GM21737 (cell line): ENCODE results near the gene PPARA.

Experiments
- ATAC-seq: cut with Tn5 transposase; IDR thresholded peaks from one replicate; pipeline ENCODE4 v1.9.1; 2021; ENCODE audit warnings: mild to moderate bottlenecking, moderate library complexity; ENCODE audit not compliant: unreplicated experiment

PPARA gene

DNA sequence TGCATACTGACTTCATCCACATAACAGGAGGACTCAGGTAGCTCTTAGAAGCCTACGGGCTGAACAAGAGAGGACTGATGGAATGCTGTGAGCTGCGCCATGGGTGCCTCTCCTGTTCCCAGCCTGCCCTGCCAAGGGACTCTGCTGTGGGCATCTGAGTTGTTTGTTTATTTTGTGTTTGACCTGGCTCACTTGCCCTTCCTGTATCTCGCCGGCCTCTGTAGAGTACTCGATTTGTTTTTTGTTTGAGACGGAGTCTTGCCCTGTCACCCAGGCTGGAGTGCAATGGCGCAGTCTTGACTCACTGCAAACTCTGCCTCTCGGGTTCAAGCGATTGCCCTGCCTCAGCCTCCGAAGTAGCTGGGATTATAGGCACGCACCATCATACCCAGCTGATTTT is 119.2 kb downstream of the PPARA start:
- no peak for ATAC-seq

DNA sequence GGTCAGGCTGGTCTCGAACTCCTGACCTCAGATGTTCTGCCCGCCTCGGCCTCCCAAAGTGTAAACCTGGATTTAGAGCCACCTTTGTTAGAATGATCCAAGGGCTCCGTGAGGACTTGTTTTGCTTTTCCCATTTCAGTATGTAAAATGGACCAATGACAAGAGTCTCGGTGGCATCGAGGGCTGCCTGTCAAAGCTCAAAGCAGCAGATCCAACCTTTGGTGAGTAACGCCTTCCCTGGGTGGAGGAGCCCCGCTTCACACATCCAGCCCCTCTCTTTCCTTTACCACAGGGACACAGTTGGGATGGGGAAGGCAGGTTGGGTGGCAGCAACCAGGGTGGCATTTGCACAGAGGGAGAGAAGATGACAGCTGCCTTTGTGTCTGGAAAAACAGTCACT is 121.9 kb downstream of the PPARA start:
- ATAC-seq = no peak

DNA sequence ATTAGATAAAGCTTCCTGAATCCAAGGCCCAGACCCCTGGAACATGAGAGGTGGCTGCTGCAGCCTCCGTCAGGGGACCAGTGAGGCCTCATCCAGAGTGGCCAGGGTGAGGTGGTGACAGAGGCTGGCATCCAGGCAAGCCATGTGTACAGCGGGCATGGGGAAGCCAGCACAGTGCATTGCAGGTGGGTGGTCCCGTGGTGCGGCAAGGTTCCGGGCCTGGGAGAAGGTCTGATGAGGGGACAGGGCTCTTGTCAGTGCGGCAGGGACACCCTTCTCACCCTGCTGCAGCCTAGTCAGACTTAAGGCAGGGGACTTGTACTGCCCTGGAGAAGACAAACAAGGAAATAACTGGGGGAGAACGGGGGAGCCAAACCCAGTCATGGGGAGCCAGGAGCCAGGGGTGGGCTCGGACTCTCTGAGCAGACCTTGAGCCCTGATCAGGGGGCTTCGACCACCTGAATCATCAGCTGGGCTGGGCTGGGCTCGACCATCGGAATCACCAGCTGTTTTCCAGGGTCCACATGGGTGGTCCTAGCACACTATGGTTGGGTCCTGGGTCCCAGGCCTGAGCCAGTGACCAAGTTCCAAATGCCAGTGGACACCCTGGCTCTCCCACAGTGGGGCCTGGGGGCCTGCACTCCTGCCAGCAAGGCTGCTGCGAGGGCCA is 122.6 kb downstream of the PPARA start:
- no peak for ATAC-seq

DNA sequence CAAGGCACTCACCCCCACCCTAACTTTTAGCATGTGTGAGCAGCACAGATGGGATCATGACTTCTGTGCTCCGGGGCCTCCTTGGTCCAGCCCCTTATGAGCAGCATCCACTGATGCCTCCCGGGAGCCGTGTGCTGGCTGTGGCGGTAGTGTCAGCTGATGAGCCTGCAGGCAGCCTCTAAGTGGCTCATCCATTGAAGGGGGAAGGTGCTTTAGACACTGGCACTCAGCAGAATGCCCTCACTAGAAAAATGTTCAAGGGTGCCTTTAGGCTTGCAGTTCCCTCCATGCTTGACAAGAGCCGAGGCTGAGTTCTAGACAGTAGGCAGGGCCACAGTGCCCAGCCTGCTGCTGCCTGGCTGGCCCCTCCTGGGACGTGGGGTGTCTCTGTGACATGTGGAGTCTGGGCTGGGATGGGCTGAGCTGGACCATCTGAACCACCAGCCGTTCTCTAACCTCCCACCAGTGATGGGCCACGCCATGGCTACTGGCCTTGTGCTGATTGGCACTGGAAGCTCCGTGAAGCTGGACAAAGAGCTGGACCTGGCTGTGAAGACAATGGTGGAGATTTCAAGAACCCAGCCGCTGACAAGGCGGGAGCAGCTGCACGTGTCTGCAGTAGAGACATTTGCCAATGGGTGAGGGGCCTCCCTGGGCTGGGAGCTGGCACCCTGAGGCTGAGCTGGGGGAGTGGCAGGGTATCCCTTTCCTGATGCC is 123.3 kb downstream of the PPARA start:
- ATAC-seq = no peak

DNA sequence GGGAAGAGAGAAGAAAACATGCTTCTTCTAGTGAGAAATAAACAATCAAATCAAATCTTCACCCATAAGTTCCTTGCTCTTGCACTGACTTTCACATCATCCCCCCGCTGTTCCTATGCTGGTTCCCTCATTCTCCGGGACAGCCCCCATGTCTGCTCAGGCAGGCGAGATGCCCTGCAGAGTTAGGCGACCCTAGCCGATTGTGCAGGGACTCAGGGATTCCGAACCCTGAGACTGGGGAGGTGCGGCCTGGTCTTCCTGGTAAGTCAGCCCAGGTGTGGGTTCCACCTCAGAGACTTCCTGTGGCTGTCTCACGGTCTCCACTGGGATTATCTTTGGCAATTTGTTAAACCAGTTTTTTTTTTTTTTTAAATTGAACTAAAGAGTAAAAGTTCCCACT is 124.1 kb downstream of the PPARA start:
- ATAC-seq = no peak

DNA sequence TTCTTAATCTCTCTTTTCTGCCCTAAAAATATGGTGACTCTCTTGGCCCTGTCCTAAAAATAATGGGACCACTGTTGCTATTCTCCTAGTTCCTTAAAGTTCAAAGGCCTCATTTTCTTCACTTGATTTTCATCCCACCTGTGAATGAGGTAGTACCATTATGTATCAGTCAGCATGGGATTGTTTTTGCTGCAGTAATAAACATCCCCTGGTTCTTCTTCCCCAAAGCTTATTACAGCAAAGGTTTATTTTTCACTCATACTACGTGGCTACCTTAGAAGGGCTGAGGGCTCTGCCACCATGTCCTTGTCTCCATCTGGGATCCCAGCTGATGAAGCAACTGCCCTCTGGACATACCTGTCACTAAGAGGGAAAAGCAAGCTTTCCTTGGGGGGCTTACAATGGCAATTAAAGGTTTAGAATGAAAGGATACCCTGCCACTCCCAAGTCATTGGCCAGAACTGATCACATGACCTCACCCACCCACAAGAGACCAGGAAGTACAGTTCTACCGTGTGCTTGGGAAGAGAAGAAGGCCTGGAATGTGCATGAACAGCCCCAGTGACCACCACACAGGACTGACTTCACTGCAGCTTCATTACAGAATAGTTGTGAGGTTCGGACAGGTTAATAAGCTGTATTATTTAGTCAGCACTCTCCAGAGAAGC is 125.3 kb downstream of the PPARA start:
- no peak for ATAC-seq

DNA sequence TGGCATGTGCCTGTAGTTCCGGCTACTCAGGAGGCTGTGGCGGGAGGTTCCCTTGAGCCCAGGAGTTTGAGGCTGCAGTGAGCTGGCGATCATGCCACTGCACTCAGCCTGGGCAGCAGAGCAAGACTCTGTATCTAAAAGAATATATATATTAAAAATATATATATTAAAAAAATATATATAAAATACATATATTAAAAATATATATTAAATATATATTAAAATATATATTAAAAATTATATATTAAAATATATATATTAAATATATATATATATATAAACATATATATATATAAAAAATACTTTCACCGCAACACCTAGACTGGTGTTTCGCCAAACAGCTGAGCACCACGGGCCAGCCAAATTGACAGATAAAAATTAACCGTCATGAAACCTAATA is 126.2 kb downstream of the PPARA start:
- ATAC-seq = no peak

DNA sequence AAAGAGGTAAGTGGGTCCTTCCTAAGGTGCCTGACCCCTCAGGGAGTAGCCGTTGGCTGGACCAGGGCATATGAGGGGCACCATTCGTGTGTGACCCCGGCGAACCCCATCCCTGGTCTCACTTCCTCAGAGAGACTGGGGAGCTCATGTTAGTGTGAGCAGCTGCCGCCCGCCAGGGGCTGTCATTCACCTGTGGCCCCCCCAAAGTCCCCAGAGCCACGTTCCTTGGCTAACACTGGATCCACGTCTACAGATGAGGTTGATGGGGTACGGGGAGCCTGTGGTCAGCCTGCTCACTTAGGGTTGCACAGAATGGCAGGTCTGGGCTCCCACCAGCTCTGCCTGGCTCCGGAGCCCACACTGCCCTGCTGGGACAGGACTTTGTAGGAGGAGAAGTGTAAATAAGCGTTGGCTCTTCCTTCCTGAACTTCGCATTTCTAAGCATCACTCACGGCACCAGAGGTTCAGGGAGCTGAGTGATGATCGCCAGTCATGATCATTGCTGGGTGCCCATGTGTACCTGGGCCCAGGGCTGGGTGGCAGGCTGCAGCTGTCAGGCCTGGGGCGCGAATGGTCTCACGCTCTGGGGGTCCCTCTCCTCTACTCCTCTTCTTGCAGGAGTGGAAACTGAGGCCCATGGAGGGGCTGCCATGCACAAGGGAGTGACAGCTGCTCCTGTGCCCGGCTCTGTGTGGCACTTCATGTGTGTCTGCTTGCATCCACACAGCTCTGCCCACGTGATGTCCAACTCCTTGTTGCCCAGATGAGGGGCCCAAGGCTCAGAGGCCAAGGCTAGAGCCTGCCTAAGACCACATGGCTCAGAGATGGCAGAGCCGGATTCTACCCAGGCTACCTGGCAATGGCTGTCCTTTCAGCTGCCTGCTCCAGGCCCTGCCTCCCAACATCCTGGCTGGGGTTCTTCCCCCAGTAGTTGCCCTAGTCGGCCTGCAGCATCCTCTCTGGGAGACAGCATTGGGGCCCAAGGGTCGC is 128.6 kb downstream of the PPARA start:
- no peak for ATAC-seq

DNA sequence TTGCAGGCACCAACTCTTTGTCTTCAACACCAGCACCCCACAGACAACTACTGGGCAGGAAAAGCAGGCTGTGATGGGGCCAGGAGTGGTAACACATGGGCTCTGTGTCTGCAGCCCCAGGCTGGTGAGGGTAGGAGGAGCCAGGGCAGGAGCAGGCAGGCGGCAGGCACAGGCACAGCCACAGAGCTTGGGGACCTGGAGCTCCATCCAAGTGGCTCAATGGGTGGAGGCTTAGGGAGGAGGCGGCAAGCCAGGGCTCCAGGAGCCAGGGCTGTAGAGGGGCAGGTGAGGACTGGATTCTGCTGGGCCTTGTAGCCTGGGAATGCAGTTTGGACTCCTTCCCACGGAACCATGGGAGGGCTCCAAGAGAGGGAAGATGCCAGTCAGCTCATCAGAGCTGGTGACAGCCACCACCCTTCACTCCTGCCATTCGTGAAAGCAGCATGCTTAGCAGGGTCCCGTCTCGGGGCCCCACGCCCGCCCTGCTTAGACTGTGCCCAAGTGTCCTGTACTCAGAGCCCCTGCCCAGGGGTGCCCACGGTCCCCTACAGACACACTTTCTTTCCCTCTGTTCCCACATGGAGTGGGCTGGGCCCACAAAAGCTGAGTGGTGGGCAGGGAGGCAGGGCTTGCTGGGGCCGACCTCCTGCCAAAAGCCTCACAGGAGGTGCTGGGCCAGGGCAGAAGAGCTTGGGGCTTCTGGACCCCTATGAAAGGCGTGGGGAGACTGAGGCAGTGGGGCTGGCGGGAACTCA is 129.9 kb downstream of the PPARA start:
- no peak for ATAC-seq

DNA sequence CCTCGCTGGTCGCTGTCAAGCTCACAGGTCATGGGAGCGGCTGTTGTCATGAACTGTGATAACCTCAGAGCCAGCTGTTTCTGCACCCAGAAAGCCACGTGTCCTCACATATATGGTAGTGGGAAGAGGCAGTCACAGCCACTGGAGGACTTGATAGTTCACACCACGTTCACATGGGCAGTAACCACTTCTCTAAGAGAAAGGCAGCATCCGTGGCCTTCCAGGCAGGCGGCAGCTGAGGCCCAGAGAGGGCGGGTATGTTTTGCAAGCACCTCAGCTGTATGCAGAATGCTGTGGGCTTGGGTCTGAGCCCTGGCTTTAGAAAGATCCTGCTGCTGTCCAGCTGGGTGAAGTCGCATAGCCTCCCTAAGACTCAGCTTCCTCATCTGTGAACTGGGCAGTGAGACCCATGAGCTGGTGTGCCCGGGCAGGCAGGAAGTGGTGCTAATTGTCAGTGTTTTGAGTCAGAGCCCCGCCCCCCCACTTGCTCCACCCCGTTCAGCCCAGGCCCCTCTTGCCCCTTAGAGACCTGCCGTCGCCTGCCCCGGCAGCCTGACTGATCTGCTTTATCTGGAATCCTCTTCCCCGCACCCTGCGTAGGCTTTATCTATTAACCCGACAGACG is 130.8 kb downstream of the PPARA start:
- ATAC-seq = no peak

DNA sequence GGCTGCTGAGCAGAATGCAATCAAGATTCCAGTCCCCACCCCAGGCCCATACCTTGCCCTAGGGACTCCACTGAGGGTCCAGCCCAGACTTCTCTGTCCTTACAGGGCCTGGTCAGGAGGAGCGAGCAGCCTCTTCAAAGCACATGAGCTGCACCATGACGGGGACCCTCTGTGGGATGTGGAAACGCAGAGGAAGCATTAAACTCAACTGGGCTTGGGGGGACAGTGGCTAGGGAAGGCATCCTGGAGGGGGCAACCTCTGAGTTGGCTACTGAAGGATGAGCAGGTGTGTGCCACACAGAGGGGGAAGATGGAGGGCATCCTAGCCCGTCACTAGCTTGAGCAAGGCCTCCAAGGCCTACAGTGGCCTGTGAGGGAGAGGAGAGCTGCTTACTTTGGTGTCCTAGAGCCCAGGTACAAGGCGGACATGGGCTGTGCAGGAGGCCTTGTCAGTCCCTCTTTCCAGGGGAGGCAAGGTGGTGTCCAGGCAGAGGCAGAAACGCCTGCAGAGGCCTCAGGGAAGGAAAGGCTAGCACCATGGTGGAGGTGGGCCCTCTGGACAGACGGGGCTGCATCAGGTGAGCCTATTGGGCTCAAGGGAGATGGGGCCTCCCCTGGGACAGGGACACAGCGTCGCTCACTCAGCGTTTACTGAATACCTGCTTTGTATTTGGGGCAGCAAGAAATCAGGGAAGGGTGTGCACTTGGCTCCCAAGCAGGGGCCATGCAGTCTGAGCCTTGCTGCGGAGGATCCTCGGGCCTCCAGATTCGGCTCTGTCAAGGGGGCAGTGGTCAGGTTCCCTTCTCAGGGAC is 131.7 kb downstream of the PPARA start:
- no peak for ATAC-seq

DNA sequence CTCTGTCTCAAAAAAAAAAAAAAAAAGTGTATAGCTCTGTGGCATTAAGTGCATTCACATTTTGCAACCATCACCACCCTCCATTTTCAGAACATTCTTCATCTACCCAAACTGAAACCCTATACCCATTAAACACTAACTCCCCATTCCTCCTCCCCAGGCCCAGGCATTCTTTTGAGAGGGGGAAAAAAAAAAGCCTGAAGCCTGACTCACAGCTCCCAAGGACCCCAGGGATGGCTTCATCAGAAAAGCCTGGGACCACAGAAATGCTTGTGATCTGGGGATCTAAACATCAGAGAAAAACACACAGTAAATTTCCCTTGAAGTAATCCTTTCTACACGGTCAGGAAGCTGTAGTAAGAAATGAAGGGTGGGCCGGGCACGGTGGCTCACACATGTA is 135.7 kb downstream of the PPARA start:
- ATAC-seq = no peak

DNA sequence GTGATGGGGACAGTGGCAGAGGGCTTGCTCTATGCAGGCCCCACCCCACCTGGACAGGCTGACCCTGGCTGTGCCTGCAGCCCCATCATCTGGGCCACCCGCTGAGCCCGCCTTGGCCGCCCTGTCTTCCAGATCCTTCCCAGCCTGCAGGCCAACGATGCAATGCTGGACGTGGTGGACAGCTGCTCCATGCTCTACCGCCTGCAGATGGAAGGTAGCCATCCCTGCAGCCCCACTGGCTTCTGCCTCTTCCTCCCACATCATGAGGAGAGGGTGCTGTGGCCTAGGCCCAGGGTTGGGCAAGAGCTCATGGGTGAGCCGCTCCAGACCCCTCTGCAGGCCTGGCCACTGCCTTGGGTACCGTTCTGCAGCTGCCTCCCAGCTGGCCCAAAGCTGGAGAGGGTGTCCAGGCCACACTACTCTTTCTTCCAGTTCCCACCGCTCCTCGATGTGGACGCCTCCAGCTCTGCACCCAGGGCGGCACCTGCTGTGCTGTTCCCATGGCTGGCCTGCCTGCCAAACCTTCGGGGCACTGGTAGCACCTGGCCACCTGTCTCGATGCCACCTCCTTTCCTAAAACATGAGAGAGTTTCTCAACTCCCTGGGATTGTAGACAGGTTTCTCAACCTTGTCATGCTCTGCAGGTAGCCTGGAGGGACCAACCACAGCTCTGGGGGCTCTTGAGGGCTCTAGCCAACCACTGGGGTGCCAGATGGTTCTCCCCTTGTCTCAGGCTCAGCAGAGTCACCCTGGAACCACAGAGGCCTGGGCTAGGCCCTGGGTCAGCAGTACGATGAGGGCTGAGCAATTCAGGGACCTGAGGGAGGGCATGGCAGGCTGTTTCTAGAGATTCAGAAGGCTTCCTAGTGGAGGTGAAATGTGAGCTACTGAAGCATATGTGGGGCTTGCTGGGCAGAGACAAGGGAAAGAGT is 136.9 kb downstream of the PPARA start:
- no peak for ATAC-seq

DNA sequence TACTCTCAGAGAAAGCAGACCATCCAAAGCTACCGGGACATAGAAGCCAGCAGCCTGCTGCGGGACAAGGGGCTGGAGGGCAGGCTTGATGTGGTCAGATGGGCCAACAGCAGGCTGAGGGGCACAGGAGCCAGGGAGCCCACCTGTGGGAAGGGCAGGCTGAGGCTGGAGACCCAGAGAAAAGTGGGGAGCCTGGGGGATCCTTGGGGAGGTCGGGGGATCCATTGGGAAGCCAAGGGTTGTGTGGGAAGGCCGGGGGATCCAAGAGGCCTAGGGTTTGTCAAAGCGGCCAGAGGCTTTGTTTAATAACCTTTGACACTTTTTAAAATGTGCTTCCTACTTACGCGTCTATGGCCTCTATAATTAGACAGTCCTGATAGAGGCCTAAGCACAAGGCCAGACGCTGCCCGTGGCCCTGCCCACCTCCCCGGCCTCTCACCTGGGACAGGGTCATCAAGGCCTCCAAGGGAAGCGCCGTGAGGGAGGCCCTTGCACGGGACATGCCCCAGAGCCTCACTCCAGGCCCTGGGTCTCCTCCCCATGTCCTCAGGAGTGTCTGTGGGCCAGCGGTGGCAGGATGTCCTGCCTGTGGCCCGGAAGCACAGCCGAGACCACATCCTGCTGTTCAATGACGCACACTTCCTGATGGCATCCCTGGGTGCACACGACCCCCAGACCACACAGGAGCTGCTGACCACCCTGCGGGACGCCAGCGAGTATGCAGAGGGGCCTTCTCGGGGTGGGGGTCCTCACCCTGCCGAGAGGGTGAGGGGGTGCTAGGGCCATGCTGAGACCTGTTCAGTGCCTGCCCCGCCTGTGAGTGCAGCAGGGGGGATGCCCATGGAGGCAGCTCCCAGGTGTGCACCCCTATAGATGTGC is 137.8 kb downstream of the PPARA start:
- ATAC-seq = peak; percentile 66

DNA sequence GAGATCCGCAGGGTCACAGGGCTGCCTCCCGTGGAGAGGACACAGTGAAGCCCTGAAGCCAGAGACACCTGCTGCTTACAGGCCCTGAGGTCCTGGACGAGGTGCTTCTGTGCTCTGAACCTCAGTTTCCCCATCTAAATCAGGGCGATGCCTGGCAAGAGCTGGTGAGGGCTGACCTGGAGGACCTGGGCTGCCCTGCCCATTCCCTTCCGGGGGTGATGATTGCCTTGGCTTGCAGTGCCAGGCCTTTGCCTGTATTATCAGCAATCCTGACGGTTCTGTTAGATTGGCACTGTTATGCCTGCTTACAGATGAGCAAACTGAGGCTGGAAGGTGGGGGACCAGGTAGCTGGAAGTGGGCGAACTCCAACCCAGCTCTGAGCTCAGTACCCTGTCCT is 138.5 kb downstream of the PPARA start:
- no peak for ATAC-seq

DNA sequence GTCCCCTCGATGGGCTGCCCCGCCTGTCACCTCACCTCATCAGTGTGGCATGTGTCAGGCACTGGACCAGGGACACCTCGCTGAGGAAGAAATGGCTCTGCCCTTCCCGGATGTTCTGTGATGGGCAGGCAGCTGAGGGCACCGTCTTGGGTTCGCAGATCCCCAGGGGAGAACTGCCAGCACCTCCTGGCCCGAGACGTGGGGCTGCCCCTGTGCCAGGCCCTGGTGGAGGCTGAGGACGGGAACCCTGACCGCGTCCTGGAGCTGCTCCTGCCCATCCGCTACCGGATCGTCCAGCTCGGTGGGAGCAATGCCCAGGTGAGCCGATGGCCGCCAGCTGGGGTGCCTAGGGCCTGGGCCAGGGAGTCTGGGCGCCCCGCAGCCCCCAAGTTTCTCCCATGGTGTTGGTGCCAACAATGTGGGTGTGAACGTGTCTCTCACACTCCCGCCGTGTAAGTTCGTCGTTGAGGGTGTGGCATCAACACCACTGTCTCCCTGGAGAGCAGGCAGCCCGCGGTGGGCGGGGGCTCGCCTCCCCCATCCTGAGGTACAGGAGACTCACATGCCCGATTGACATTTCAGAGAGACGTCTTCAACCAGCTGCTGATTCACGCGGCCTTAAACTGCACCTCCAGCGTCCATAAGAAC is 139.0 kb downstream of the PPARA start:
- no peak for ATAC-seq
